SK-N-SH (cell line): ENCODE measurements around the gene RAI2. TPM values are rescaled to one million over a fixed set of nuclear protein-coding genes. Genes with fewer than 3 reads are reported as not detected.

ENCODE experiments used
- CTCF ChIA-PET: fragments of 300-600, 350-600 bp; formaldehyde crosslinking; extraction: SDS; loops from one replicate; lab custom pipeline; 2021; lab: Yijun Ruan, JAX
- POLR2A ChIA-PET: fragments of 350-600 bp; sonication (Branson Sonifier 250); formaldehyde crosslinking; extraction: SDS; loops from one replicate; lab custom pipeline; 2020; ENCODE audit warnings: antibody characterized with exemption, inconsistent platforms; lab: Yijun Ruan, JAX
- DNase-seq: peaks from one replicate; pipeline ENCODE4 v3.0.0; 2012
- H2AFZ ChIP-seq: fragments of 200-600 bp; sonication (generic); 2 replicates; pipeline ENCODE4 v1.8.1; 2016; ENCODE audit warnings: antibody characterized with exemption, mild to moderate bottlenecking, low read depth
- H3F3A ChIP-seq: fragments of 200-600 bp; sonication (generic); replicated peaks from 2 replicates; pipeline ENCODE3; 2016; ENCODE audit warnings: antibody characterized with exemption, mild to moderate bottlenecking; ENCODE audit not compliant: insufficient read depth
- H3K27ac ChIP-seq, 2 experiments: fragments of 200-500 bp in 1 of 2; fragments of 200-600 bp in 1 of 2; sonication (Bioruptor generic) in 1 of 2; sonication (generic), shearing (Covaris generic) in 1 of 2; 2 replicates each; pipeline versions ENCODE4 v1.5.1 to v1.6.1; 2014 to 2016; ENCODE audit warnings: low read depth in 2 of 2, inconsistent platforms in 1 of 2, low read length in 1 of 2, mild to moderate bottlenecking in 1 of 2, mixed read lengths in 1 of 2
- H3K27me3 ChIP-seq: fragments of 200-600 bp; sonication (generic), shearing (Covaris generic); 2 replicates; pipeline ENCODE4 v1.6.1; 2016; ENCODE audit warnings: mixed run types; ENCODE audit not compliant: insufficient read depth
- H3K36me3 ChIP-seq, 2 experiments: fragments of 200-500 bp in 1 of 2; fragments of 200-600 bp in 1 of 2; sonication (Bioruptor generic) in 1 of 2; sonication (generic) in 1 of 2; replicated peaks in 1 of 2; 2 replicates each; pipeline versions ENCODE3 to v1.5.1; 2014 to 2016; ENCODE audit warnings: low read length in 1 of 2, mild to moderate bottlenecking in 1 of 2; ENCODE audit not compliant: insufficient read depth in 2 of 2, control insufficient read depth in 1 of 2
- H3K4me1 ChIP-seq, 2 experiments: fragments of 200-500 bp in 1 of 2; fragments of 200-600 bp in 1 of 2; sonication (Bioruptor generic) in 1 of 2; sonication (generic), shearing (Covaris generic) in 1 of 2; 2 replicates each; pipeline versions ENCODE4 v1.5.1 to v1.6.1; 2014 to 2016; ENCODE audit warnings: low read depth in 1 of 2, low read length in 1 of 2, mixed run types in 1 of 2; ENCODE audit not compliant: insufficient read depth in 2 of 2, control insufficient read depth in 1 of 2
- H3K4me2 ChIP-seq: fragments of 200-600 bp; sonication (generic), shearing (Covaris generic); 2 replicates; pipeline ENCODE4 v1.6.1; 2017; ENCODE audit warnings: mixed run types
- H3K4me3 ChIP-seq, 2 experiments: fragments of 200-500 bp in 1 of 2; fragments of 200-600 bp in 1 of 2; sonication (Bioruptor generic) in 1 of 2; sonication (generic), shearing (Covaris generic) in 1 of 2; 2 replicates each; pipeline versions ENCODE4 v1.5.1 to v1.8.1; 2014 to 2016; ENCODE audit warnings: low read depth in 2 of 2, inconsistent platforms in 1 of 2, low read length in 1 of 2, mild to moderate bottlenecking in 1 of 2, mixed read lengths in 1 of 2, moderate library complexity in 1 of 2
- H3K79me2 ChIP-seq: fragments of 200-600 bp; sonication (generic); 2 replicates; pipeline ENCODE4 v1.8.1; 2017; ENCODE audit warnings: mild to moderate bottlenecking; ENCODE audit not compliant: insufficient read depth
- H3K9ac ChIP-seq: fragments of 200-600 bp; sonication (generic); 2 replicates; pipeline ENCODE4 v1.6.1; 2017; ENCODE audit warnings: mixed run types
- H3K9me2 ChIP-seq: fragments of 200-600 bp; sonication (generic); 2 replicates; pipeline ENCODE4 v1.6.1; 2017; ENCODE audit warnings: mixed run types
- H3K9me3 ChIP-seq: fragments of 200-600 bp; sonication (generic); 2 replicates; pipeline ENCODE4 v1.6.1; 2017; ENCODE audit warnings: mixed run types, mild to moderate bottlenecking, moderate library complexity
- H4K20me1 ChIP-seq: fragments of 200-600 bp; sonication (generic); 2 replicates; pipeline ENCODE4 v1.6.1; 2017; ENCODE audit warnings: mild to moderate bottlenecking, mixed run types; ENCODE audit not compliant: insufficient read depth
- CHD2 ChIP-seq: fragments of 150-350 bp; IDR thresholded peaks from 2 replicates; pipeline ENCODE4 v1.6.1; 2018; ENCODE audit warnings: low read length; ENCODE audit not compliant: partially characterized antibody
- EP300 ChIP-seq, 2 experiments: IDR thresholded peaks; 2 replicates each; pipeline versions ENCODE4 v1.4.0 to v1.6.1; 2012; ENCODE audit warnings: borderline replicate concordance in 1 of 2, low read depth in 1 of 2, low read length in 1 of 2
- GABPA ChIP-seq: IDR thresholded peaks from 2 replicates; pipeline ENCODE4 v1.4.0; 2012; ENCODE audit warnings: low read depth, mild to moderate bottlenecking
- JUND ChIP-seq: IDR thresholded peaks from 2 replicates; pipeline ENCODE4 v1.4.0; 2012
- MXI1 ChIP-seq: IDR thresholded peaks from 2 replicates; pipeline ENCODE4 v1.6.1; 2012; ENCODE audit warnings: mild to moderate bottlenecking, low read depth, low read length, improper control_type of control experiment
- RAD21 ChIP-seq: IDR thresholded peaks from 2 replicates; pipeline ENCODE4 v1.6.1; 2012; ENCODE audit warnings: mild to moderate bottlenecking, low read length
- RCOR1 ChIP-seq: fragments of 150-350 bp; IDR thresholded peaks from 2 replicates; pipeline ENCODE4 v1.6.1; 2017; ENCODE audit warnings: antibody characterized with exemption, low read length
- REST ChIP-seq: IDR thresholded peaks from 2 replicates; pipeline ENCODE4 v1.6.1; 2012; ENCODE audit warnings: mild to moderate bottlenecking, low read depth, low read length, moderate library complexity
- RFX5 ChIP-seq: IDR thresholded peaks from 2 replicates; pipeline ENCODE4 v1.6.1; 2012; ENCODE audit warnings: mild to moderate bottlenecking, improper control_type of control experiment, low read length
- SMC3 ChIP-seq: IDR thresholded peaks from 2 replicates; pipeline ENCODE4 v1.6.1; 2012; ENCODE audit warnings: low read depth, low read length, improper control_type of control experiment
- TAF1 ChIP-seq: IDR thresholded peaks from 2 replicates; pipeline ENCODE4 v1.6.1; 2012; ENCODE audit warnings: low read depth, mild to moderate bottlenecking, low read length, moderate library complexity, borderline replicate concordance
- TEAD4 ChIP-seq: IDR thresholded peaks from 2 replicates; pipeline ENCODE4 v1.4.0; 2012; ENCODE audit warnings: mild to moderate bottlenecking, borderline replicate concordance; ENCODE audit not compliant: insufficient read depth
- YY1 ChIP-seq: IDR thresholded peaks from 2 replicates; pipeline ENCODE4 v1.4.0; 2012; ENCODE audit warnings: low read depth, mild to moderate bottlenecking
- ZBTB33 ChIP-seq: IDR thresholded peaks from 2 replicates; pipeline ENCODE4 v1.4.0; 2012; ENCODE audit warnings: low read depth, borderline replicate concordance
- WGBS: methylation state at CpG from one replicate; pipeline ENCODE4 v1.1.6; 2017; ENCODE audit warnings: low lambda C conversion rate; 5-methylcytosine and 5-hydroxymethylcytosine counted together
- polyA plus RNA-seq, 3 experiments: library from polyadenylated mRNA; depleted of rRNA; stranded (reverse); fragments of >200 nt; gene quantifications; 2 replicates each; pipeline ENCODE4 v1.2.3, GENCODE V29; 2012
- TF ChIP-seq, protein P1 (sequence below): IDR thresholded peaks from 2 replicates; pipeline ENCODE4; 2012
- TF ChIP-seq, protein P2 (sequence below): IDR thresholded peaks from 2 replicates; pipeline ENCODE4 v1.4.0; 2012; ENCODE audit warnings: low read depth, borderline replicate concordance
- TF ChIP-seq, protein P3 (sequence below): fragments of 200-600 bp; sonication (generic); IDR thresholded peaks from 2 replicates; pipeline ENCODE4 v1.6.1; 2017; ENCODE audit warnings: antibody characterized with exemption, mild to moderate bottlenecking, moderate library complexity

RAI2 gene
- polyA plus RNA-seq, 1 of the 3 experiments (the other 2 are of a cell fraction): 0.07 TPM

DNA sequence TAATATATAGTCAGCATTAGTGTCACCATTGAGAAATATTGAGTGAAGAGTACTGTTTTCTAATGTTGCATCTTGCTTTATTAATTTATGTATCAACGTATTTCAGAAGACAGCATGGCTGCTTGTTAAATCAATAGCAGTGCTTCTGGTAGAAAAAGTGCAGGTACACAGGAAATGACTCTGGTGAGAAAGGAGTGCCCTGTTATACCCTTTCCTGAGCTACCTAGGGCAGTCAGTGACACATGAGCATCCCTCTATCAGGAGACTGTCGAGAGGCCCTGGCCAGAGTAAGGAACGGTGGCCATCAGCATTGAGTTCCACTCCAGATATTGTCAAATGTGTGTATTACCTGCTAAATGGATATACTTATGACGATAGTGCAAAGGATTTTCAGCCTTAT, 81.7 kb downstream of the RAI2 start:
- Histone ChIP-seq H4K20me1 (no peaks in the 10 kb centered on the region), H3K4me1 (no peaks in the 10 kb centered on the region), H3K79me2 (no peaks in the 10 kb centered on the region), H3K9ac (no peak overlapping the region), H3K4me2 (no peak overlapping the region), H3K9me2 (no peaks in the 10 kb centered on the region), H3K9me3 (no peaks in the 10 kb centered on the region), H3K4me3 (no peak overlapping the region), H3K36me3 (no peaks in the 10 kb centered on the region), H3K27me3 (no peaks in the 10 kb centered on the region), H3K27ac (no peak overlapping the region), H2AFZ (no peak overlapping the region), H3F3A (no peaks in the 10 kb centered on the region)
- no peak for TF ChIP-seq TAF1
- TF ChIP-seq ZBTB33: no peak
- no peak for TF ChIP-seq RFX5
- no peak for TF ChIP-seq TEAD4
- TF ChIP-seq CHD2: no peak
- no peak for TF ChIP-seq GABPA
- TF ChIP-seq, protein P1, sequence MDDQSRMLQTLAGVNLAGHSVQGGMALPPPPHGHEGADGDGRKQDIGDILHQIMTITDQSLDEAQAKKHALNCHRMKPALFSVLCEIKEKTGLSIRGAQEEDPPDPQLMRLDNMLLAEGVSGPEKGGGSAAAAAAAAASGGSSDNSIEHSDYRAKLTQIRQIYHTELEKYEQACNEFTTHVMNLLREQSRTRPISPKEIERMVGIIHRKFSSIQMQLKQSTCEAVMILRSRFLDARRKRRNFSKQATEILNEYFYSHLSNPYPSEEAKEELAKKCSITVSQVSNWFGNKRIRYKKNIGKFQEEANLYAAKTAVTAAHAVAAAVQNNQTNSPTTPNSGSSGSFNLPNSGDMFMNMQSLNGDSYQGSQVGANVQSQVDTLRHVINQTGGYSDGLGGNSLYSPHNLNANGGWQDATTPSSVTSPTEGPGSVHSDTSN: no peak
- no peak for TF ChIP-seq MXI1
- TF ChIP-seq, protein P2, sequence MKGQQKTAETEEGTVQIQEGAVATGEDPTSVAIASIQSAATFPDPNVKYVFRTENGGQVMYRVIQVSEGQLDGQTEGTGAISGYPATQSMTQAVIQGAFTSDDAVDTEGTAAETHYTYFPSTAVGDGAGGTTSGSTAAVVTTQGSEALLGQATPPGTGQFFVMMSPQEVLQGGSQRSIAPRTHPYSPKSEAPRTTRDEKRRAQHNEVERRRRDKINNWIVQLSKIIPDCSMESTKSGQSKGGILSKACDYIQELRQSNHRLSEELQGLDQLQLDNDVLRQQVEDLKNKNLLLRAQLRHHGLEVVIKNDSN: no peak
- no peak for TF ChIP-seq JUND
- TF ChIP-seq REST: no peak
- TF ChIP-seq, protein P3, sequence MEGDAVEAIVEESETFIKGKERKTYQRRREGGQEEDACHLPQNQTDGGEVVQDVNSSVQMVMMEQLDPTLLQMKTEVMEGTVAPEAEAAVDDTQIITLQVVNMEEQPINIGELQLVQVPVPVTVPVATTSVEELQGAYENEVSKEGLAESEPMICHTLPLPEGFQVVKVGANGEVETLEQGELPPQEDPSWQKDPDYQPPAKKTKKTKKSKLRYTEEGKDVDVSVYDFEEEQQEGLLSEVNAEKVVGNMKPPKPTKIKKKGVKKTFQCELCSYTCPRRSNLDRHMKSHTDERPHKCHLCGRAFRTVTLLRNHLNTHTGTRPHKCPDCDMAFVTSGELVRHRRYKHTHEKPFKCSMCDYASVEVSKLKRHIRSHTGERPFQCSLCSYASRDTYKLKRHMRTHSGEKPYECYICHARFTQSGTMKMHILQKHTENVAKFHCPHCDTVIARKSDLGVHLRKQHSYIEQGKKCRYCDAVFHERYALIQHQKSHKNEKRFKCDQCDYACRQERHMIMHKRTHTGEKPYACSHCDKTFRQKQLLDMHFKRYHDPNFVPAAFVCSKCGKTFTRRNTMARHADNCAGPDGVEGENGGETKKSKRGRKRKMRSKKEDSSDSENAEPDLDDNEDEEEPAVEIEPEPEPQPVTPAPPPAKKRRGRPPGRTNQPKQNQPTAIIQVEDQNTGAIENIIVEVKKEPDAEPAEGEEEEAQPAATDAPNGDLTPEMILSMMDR: no peak
- TF ChIP-seq EP300 (IDR thresholded peaks at IDR 0.05; ENCODE audit: borderline replicate concordance in 1 of 2, low read depth in 1 of 2, low read length in 1 of 2): no peak
- TF ChIP-seq SMC3: no peak
- TF ChIP-seq YY1: no peak
- TF ChIP-seq RAD21: no peak
- TF ChIP-seq RCOR1: no peak
- no peak for DNase-seq
- POLR2A ChIA-PET: no interaction called here
- 32% methylated on average over 4 of the region's 4 CpGs for WGBS
- CTCF ChIA-PET: interaction anchor here (1.0 kb wide), 1 partner anchor 10 kb away, joined by 3 read pairs; no protein-coding TSS in a partner anchor
